GM12878 (cell line): ENCODE data around the gene TPO. TPM values are rescaled to one million over a fixed set of nuclear protein-coding genes. Genes with fewer than 3 reads are reported as not detected.
A peak's percentile ranks its signal among the peaks of the same experiment; 100 is the strongest.

Experiments
- ATAC-seq: fragments of 200-7000 bp; cut with Tn5 transposase; 3 replicates; pipeline ENCODE4 v1.9.1; 2020; ENCODE audit warnings: mild to moderate bottlenecking, moderate library complexity
- BruUV-seq: library from RNA; stranded (reverse); fragments of 400-500 nt; replicated peaks from 2 replicates; lab custom pipeline; 2021; lab: Mats Ljungman, UMichigan
- CTCF ChIA-PET: fragments of 300-600 bp; sonication (Branson Sonifier 250); formaldehyde crosslinking; extraction: SDS; loops from one replicate; lab custom pipeline; 2021; ENCODE audit warnings: inconsistent platforms; lab: Yijun Ruan, JAX
- POLR2A ChIA-PET: fragments of 350-600 bp; formaldehyde crosslinking; extraction: SDS; loops from one replicate; lab custom pipeline; 2021; ENCODE audit warnings: inconsistent platforms; lab: Charles Lee
- RAD21 ChIA-PET: fragments of 300-600 bp; sonication (Branson Sonifier 250); formaldehyde crosslinking; loops from one replicate; lab custom pipeline; 2023; ENCODE audit warnings: antibody characterized with exemption; ENCODE audit not compliant: unreplicated experiment; lab: Charles Lee
- SMC1A ChIA-PET: fragments of 300-600 bp; sonication (Branson Sonifier 250); formaldehyde crosslinking; loops from one replicate; lab custom pipeline; 2023; ENCODE audit not compliant: unreplicated experiment, uncharacterized antibody; lab: Charles Lee
- DNase-seq: peaks from one replicate; pipeline ENCODE4 v3.0.0-alpha.2; 2011; ENCODE audit warnings: low read depth, low spot score
- FAIRE-seq: peaks from 3 replicates; lab custom pipeline; 2011; peaks lifted over from hg19 to GRCh38; lab: Jason Lieb, UNC
- H2AFZ ChIP-seq: 2 replicates; pipeline ENCODE4 v1.6.0; 2011; ENCODE audit warnings: low read depth, low read length, control low read depth; ENCODE audit not compliant: control insufficient read depth
- H3K27ac ChIP-seq: 2 replicates; pipeline ENCODE4 v1.5.1; 2011; ENCODE audit warnings: control low read depth; ENCODE audit not compliant: control insufficient read depth, insufficient read depth
- H3K27me3 ChIP-seq, 2 experiments: replicated peaks in 1 of 2; 2 replicates each; pipeline versions ENCODE4 v1.6.0 to v1.6.1; 2011; ENCODE audit warnings: low read length in 1 of 2; ENCODE audit not compliant: control insufficient read depth in 2 of 2, insufficient read depth in 2 of 2
- H3K36me3 ChIP-seq, 2 experiments: 2 replicates each; pipeline ENCODE4 v1.5.1; 2011; ENCODE audit warnings: low read length in 1 of 2; ENCODE audit not compliant: control insufficient read depth in 2 of 2, insufficient read depth in 2 of 2
- H3K4me1 ChIP-seq: 2 replicates; pipeline ENCODE4 v1.6.1; 2011; ENCODE audit warnings: mild to moderate bottlenecking, low read length, moderate library complexity, mixed read lengths; ENCODE audit not compliant: control insufficient read depth, insufficient read depth
- H3K4me2 ChIP-seq: 2 replicates; pipeline ENCODE4 v1.6.0; 2011; ENCODE audit warnings: control low read depth; ENCODE audit not compliant: control insufficient read depth, insufficient read depth
- H3K4me3 ChIP-seq: fragments of 200-600 bp; sonication (generic); 2 replicates; pipeline ENCODE4 v1.5.1; 2016
- H3K79me2 ChIP-seq: 2 replicates; pipeline ENCODE4 v1.6.0; 2011; ENCODE audit warnings: low read length; ENCODE audit not compliant: control insufficient read depth, insufficient read depth
- H3K9ac ChIP-seq: 2 replicates; pipeline ENCODE4 v1.8.0; 2011; ENCODE audit warnings: low read length, control low read depth, mixed read lengths; ENCODE audit not compliant: control insufficient read depth, insufficient read depth
- H3K9me3 ChIP-seq: replicated peaks from 3 replicates; pipeline ENCODE4 v1.5.1; 2011; ENCODE audit warnings: mild to moderate bottlenecking, low read length; ENCODE audit not compliant: control insufficient read depth, insufficient read depth
- H4K20me1 ChIP-seq: 2 replicates; pipeline ENCODE4 v1.6.0; 2011; ENCODE audit not compliant: control insufficient read depth, insufficient read depth
- BRCA1 ChIP-seq: IDR thresholded peaks from 2 replicates; pipeline ENCODE4 v1.6.1; 2011; ENCODE audit warnings: low read depth, low read length, improper control_type of control experiment
- FOXK2 ChIP-seq: fragments of 450-650 bp; IDR thresholded peaks from 2 replicates; pipeline ENCODE4 v1.6.1; 2017; ENCODE audit warnings: mild to moderate bottlenecking, moderate library complexity
- GABPA ChIP-seq: IDR thresholded peaks from 2 replicates; pipeline ENCODE4 v1.6.1; 2014; ENCODE audit warnings: antibody characterized with exemption, low read depth, mild to moderate bottlenecking, inconsistent platforms
- NFYA ChIP-seq: IDR thresholded peaks from 2 replicates; pipeline ENCODE4 v1.6.1; 2011; ENCODE audit warnings: low read depth, mild to moderate bottlenecking, low read length, improper control_type of control experiment, borderline replicate concordance
- WGBS: methylation state at CpG from one replicate; pipeline ENCODE4 v1.1.6; 2016; ENCODE audit warnings: low lambda C conversion rate; ENCODE audit not compliant: insufficient replicate concordance, insufficient coverage; ENCODE audit errors: missing lambda C conversion rate; 5-methylcytosine and 5-hydroxymethylcytosine counted together
- in situ Hi-C: fragments of 300-500 bp; cut with MboI; formaldehyde crosslinking; loops from 9 replicates; pipeline ENCODE4 v1.14.3; 2018; ENCODE audit warnings: mixed read lengths
- intact Hi-C: fragments of 100-400 bp; cut with micrococcal nuclease; formaldehyde crosslinking; loops from one replicate; pipeline ENCODE4 v1.14.2; 2022; ENCODE audit not compliant: unreplicated experiment
- polyA plus RNA-seq, 11 experiments: library from polyadenylated mRNA; depleted of rRNA in 4 of 11; unstranded in 6 of 11; stranded (reverse) in 5 of 11; fragments of >200 nt; fragmentation: Nextera tagmentation in 4 of 11; fragmentation: Illumina TruSeq in 1 of 11; extraction: Ambion mirVana in 4 of 11; extraction: Trizol in 1 of 11; gene quantifications; 1 replicate in 1 of 11; 2 replicates in 10 of 11; pipeline versions ENCODE4 v1.2.1 to v1.2.3, GENCODE V29; 2011 to 2016; ENCODE audit warnings: inconsistent platforms in 2 of 11, missing spikeins in 2 of 11, low read depth in 1 of 11
- total RNA-seq, 4 experiments: library from RNA; depleted of rRNA in 3 of 4; stranded (reverse); fragments of >200 nt in 3 of 4; fragmentation: Illumina TruSeq in 1 of 4; extraction: Trizol in 1 of 4; gene quantifications; 2 replicates each; pipeline versions ENCODE4 v1.2.1 to v1.2.3, GENCODE V29; 2013 to 2021

Gene TPO
- total and polyA plus RNA-seq, 10 of the 15 experiments (the other 5 are each of a cell fraction or from before 2014, with no cell fraction given) = 0.07 to 0.11 TPM; not detected in 8

GRCh38 chr2:1527153-1527992 is 114.1 kb downstream of the TPO start:
- ChIA-PET CTCF (no interaction called here), POLR2A (no interaction called here), SMC1A (no interaction called here), RAD21 (no interaction called here)
- no peaks in the 10 kb centered on the region for H4K20me1 ChIP-seq
- no peak overlapping the region for H3K4me3 ChIP-seq
- no peaks in the 10 kb centered on the region for H3K9me3 ChIP-seq
- DNase-seq (no peak), FAIRE-seq (no peak), ATAC-seq (no peak)
- in situ Hi-C loops = no loop called here
- no peak overlapping the region for H3K27ac ChIP-seq
- BruUV-seq = no TSS peak
- H2AFZ ChIP-seq = no peak overlapping the region
- H3K4me1 ChIP-seq = no peaks in the 10 kb centered on the region
- no peak overlapping the region for H3K9ac ChIP-seq
- H3K27me3 ChIP-seq = no peaks in the 10 kb centered on the region
- no peaks in the 10 kb centered on the region for H3K36me3 ChIP-seq
- no peak overlapping the region for H3K4me2 ChIP-seq
- WGBS = 20% methylated on average over 7 of the region's 9 CpGs
- no peaks in the 10 kb centered on the region for H3K79me2 ChIP-seq
- intact Hi-C loops = no loop called here
- TF ChIP-seq FOXK2 (0 out of 2 replicates have a peak, but pooled peaks have one; percentile 16), GABPA (no peak), NFYA (no peak)
- TF ChIP-seq, all 136 proteins: peak for 1

- CTCF ChIA-PET = no interaction called here
- ATAC-seq = no peak
- no peaks in the 10 kb centered on the region for H4K20me1 ChIP-seq
- in situ Hi-C loops (no loop called here), intact Hi-C loops (no loop called here)
- H3K36me3 ChIP-seq = no peaks in the 10 kb centered on the region
- SMC1A ChIA-PET = no interaction called here
- H3K9ac ChIP-seq = no peak overlapping the region
- no peak overlapping the region for H3K27ac ChIP-seq
- RAD21 ChIA-PET = no interaction called here
- H3K4me1 ChIP-seq = no peaks in the 10 kb centered on the region
- no peak for FAIRE-seq
- TF ChIP-seq BRCA1 (no peak), FOXK2 (0 out of 2 replicates have a peak, but pooled peaks have one; percentile 10)
- DNase-seq = no peak
- BruUV-seq = no TSS peak
- no peak overlapping the region for H3K4me3 ChIP-seq
- H2AFZ ChIP-seq = no peak overlapping the region
- no peaks in the 10 kb centered on the region for H3K79me2 ChIP-seq
- no peaks in the 10 kb centered on the region for H3K9me3 ChIP-seq
- no peak overlapping the region for H3K4me2 ChIP-seq
- POLR2A ChIA-PET = no interaction called here
- 34% methylated on average over 6 of the region's 6 CpGs for WGBS
- H3K27me3 ChIP-seq = no peaks in the 10 kb centered on the region
These were observed 115.2 kb downstream of the TPO start for GRCh38 chr2:1528273-1529064.
